NCI-H128 (cell line): Measurements from ENCODE around the gene WNT6.
A peak's percentile ranks its signal among the peaks of the same experiment; 100 is the strongest.

Experiments used
- DNase-seq: peaks from one replicate; lab custom pipeline; 2025; ENCODE audit not compliant: unreplicated experiment; lab: John Stamatoyannopoulos, UW

Gene WNT6

GRCh38 chr2:218877891-218878290, 18.3 kb downstream of the WNT6 start:
- DNase-seq, result no peak

- no peak for DNase-seq
Measured at GRCh38 chr2:218878486-218878885, 18.9 kb downstream of the WNT6 start.

- DNase-seq, result no peak
Measured at GRCh38 chr2:218878926-218879761, 19.5 kb downstream of the WNT6 start.

- DNase-seq, result no peak
Measured at GRCh38 chr2:218879776-218880101, 20.1 kb downstream of the WNT6 start.

- peak; percentile 21 for DNase-seq
Measured at GRCh38 chr2:218880102-218880858, 20.7 kb downstream of the WNT6 start, which contains the start of gene WNT10A. Gene WNT10A (plus strand): TSS chr2:218880852. CDS start chr2:218880996, 144 bp downstream.

GRCh38 chr2:218880859-218881594, 21.4 kb downstream of the WNT6 start:
- no peak for DNase-seq

- DNase-seq, result no peak
Measured at GRCh38 chr2:218881744-218882460, 22.3 kb downstream of the WNT6 start.

GRCh38 chr2:218882461-218882816, 22.8 kb downstream of the WNT6 start:
- DNase-seq, result no peak

GRCh38 chr2:218882866-218883366, 23.3 kb downstream of the WNT6 start:
- DNase-seq, result no peak

GRCh38 chr2:218883491-218884490, 24.2 kb downstream of the WNT6 start:
- no peak for DNase-seq

GRCh38 chr2:218884519-218884918, 24.9 kb downstream of the WNT6 start:
- DNase-seq, result no peak

GRCh38 chr2:218885981-218886947, 26.7 kb downstream of the WNT6 start:
- DNase-seq, result no peak

GRCh38 chr2:218887079-218887478, 27.5 kb downstream of the WNT6 start:
- DNase-seq, result no peak

GRCh38 chr2:218888341-218888740, 28.7 kb downstream of the WNT6 start:
- no peak for DNase-seq

GRCh38 chr2:218889937-218890336, 30.3 kb downstream of the WNT6 start:
- DNase-seq, result no peak

GRCh38 chr2:218890369-218890768, 30.8 kb downstream of the WNT6 start:
- DNase-seq, result no peak

GRCh38 chr2:218891275-218892135, 31.9 kb downstream of the WNT6 start:
- DNase-seq, result no peak
